Neutrophil (primary cell): ENCODE results near the gene ARFIP2.
A peak's percentile ranks its signal among the peaks of the same experiment; 100 is the strongest.

Experiments
- H3K27ac ChIP-seq: fragments of 200-600 bp; sonication (generic); 2 replicates; pipeline ENCODE4 v1.5.1; 2016; ENCODE audit warnings: mild to moderate bottlenecking, moderate library complexity
- H3K27me3 ChIP-seq: fragments of 200-600 bp; sonication (generic); 2 replicates; pipeline ENCODE4 v1.6.0; 2016; ENCODE audit warnings: mild to moderate bottlenecking
- H3K36me3 ChIP-seq: fragments of 200-600 bp; sonication (generic); 2 replicates; pipeline ENCODE4 v1.5.1; 2017
- H3K4me1 ChIP-seq, 2 experiments: fragments of 200-600 bp in 1 of 2; sonication (generic) in 1 of 2; 1 replicate in 1 of 2; 2 replicates in 1 of 2; pipeline versions ENCODE4 v1.5.1 to v1.6.1; 2013 to 2016; ENCODE audit warnings: low read depth in 1 of 2, low read length in 1 of 2, mild to moderate bottlenecking in 1 of 2, moderate library complexity in 1 of 2; ENCODE audit not compliant: control insufficient read depth in 1 of 2, insufficient read depth in 1 of 2
- H3K4me3 ChIP-seq, 2 experiments: fragments of 200-600 bp in 1 of 2; sonication (generic) in 1 of 2; 1 replicate in 1 of 2; 2 replicates in 1 of 2; pipeline ENCODE4 v1.5.1; 2013 to 2016; ENCODE audit warnings: low read depth in 1 of 2, low read length in 1 of 2, mild to moderate bottlenecking in 1 of 2, moderate library complexity in 1 of 2
- H3K9me3 ChIP-seq: fragments of 200-600 bp; sonication (generic); 2 replicates; pipeline ENCODE4 v1.5.1; 2016
- CTCF ChIP-seq: fragments of 200-600 bp; sonication (generic); IDR thresholded peaks from 2 replicates; pipeline ENCODE4 v1.5.1; 2016; ENCODE audit warnings: antibody characterized with exemption

ARFIP2 gene

GRCh38 chr11:6440906-6441358, 40.2 kb downstream of the ARFIP2 start, which contains the start of gene HPX:
TSS of gene HPX (minus strand) at chr11:6440987. CDS start at chr11:6440963, 24 bp downstream.
- Histone ChIP-seq H3K9me3 (no peaks in the 10 kb centered on the region), H3K27me3 (peaks cover 4% of the 10 kb centered on the region), H3K4me1 (peaks cover 4 to 14% of the 10 kb centered on the region in 2 experiments), H3K4me3 (no peak within 1 kb of the TSS), H3K36me3 (no peaks in the 10 kb centered on the region), H3K27ac (no peak within 1 kb of the TSS)
- TF ChIP-seq CTCF: no peak

DNA sequence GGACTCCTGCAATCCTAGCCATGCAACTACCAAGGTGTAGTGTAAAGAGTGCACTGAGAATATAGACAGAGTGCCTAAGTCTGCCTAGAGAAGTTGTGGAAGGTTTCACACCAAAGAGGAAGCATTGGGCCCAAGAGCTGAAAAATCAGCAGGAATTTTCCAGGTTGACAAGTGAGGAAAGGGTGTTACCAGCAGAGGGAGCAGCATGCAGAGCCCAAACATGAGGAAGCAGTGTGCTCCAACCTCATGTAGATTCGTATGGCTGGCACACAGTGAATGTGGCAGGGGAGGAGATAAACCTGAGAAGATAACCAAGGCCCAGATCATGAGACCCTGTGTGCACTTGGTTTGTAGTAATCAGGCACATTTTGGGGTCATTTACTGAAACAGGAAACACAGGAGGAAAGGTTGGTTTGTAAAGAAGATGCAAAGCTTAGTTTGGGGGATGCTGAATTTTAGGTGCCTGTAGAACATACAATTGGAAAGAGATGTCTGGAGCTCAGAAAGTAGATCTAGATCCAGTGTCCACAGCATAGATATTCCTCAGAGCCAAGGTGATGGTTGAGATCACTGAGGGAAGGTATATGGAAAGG, 42.1 kb downstream of the ARFIP2 start:
- Histone ChIP-seq H3K27ac (peak overlapping the region; percentile 21), H3K27me3 (no peaks in the 10 kb centered on the region), H3K36me3 (no peaks in the 10 kb centered on the region), H3K9me3 (no peaks in the 10 kb centered on the region), H3K4me3 (no peak overlapping the region), H3K4me1 (peaks cover 4 to 14% of the 10 kb centered on the region in 2 experiments)
- TF ChIP-seq CTCF: no peak

DNA sequence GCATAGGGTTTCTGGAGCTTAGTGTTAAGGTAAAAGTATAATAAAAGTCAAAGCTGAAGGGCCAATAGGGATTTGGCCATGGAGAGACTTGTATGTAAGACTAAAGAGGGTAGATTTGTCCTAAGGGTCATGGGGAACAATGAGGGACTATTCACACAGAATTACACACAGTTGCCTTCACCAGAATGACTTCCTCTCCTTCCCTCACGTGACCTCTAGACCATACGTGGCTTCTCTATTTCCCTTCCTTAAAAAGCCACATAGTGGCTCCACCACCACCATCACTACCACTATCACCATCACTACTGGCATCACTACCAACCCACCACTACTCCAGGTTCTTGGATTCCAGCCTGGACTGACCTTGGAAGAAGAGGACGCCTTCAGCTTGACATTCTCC, 43.1 kb downstream of the ARFIP2 start:
- TF ChIP-seq CTCF: no peak

GRCh38 chr11:6437423-6437822, 43.7 kb downstream of the ARFIP2 start:
- Histone ChIP-seq H3K4me1 (peaks cover 4 to 14% of the 10 kb centered on the region in 2 experiments), H3K4me3 (no peak overlapping the region), H3K27me3 (no peaks in the 10 kb centered on the region), H3K36me3 (no peaks in the 10 kb centered on the region), H3K9me3 (no peaks in the 10 kb centered on the region), H3K27ac (no peak overlapping the region)
- no peak for TF ChIP-seq CTCF

More for the DNA sequence above, 43.1 kb downstream of the ARFIP2 start:
- Histone ChIP-seq H3K27me3 (no peaks in the 10 kb centered on the region), H3K9me3 (no peaks in the 10 kb centered on the region), H3K27ac (no peak overlapping the region), H3K36me3 (no peaks in the 10 kb centered on the region), H3K4me1 (peaks cover 4 to 14% of the 10 kb centered on the region in 2 experiments), H3K4me3 (no peak overlapping the region)

DNA sequence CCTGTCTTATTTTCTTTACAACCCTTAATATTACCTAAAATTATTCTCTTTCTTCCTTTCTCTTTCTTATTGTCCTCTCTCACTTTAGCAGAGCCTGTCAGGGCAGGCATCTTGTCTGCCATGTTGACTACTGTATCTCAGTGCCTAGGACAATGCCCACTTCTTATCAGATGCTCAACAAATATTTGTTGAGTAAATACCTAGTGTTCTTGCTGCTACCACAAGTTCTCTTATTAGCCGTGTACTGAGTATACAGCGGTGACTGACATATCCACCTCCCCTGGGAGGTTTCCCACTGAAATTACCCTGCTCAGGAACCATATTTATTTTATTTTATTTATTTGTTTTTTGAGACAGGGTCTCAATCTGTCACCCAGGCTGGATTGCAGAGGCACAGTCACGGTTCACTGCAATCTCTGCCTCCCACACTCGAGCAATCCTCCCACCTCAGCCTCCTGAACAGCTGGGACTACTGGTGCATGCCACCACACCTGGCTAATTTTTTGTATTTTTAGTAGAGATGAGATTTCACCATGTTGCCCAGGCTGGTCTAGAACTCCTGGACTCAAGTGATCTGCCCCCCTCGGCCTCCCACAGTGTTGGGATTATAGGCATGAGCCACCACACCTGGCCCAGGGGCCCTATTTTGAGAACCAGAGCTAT, 47.0 kb downstream of the ARFIP2 start:
- peaks cover 4 to 14% of the 10 kb centered on the region in 2 experiments for H3K4me1 ChIP-seq
- H3K36me3 ChIP-seq: no peaks in the 10 kb centered on the region
- H3K4me3 ChIP-seq: no peak overlapping the region
- no peaks in the 10 kb centered on the region for H3K27me3 ChIP-seq
- H3K9me3 ChIP-seq: no peaks in the 10 kb centered on the region
- no peak overlapping the region for H3K27ac ChIP-seq
- no peak for TF ChIP-seq CTCF
